NCI-H146 treated with DMSO at 0.1 percent for 48 hours (cell line): ENCODE results near the gene PFKFB1.
"Not testable (repeated sequence)": the region's sequence is repeated elsewhere in the genome, so short reads cannot be mapped to it uniquely, and the experiment has no call there.

Experiments
- DNase-seq: peaks from one replicate; lab custom pipeline; 2025; ENCODE audit not compliant: unreplicated experiment; lab: John Stamatoyannopoulos, UW

The PFKFB1 gene

GRCh38 chrX:54994668-54995351 is 822 bp upstream of the PFKFB1 start:
- DNase-seq = no peak

DNA sequence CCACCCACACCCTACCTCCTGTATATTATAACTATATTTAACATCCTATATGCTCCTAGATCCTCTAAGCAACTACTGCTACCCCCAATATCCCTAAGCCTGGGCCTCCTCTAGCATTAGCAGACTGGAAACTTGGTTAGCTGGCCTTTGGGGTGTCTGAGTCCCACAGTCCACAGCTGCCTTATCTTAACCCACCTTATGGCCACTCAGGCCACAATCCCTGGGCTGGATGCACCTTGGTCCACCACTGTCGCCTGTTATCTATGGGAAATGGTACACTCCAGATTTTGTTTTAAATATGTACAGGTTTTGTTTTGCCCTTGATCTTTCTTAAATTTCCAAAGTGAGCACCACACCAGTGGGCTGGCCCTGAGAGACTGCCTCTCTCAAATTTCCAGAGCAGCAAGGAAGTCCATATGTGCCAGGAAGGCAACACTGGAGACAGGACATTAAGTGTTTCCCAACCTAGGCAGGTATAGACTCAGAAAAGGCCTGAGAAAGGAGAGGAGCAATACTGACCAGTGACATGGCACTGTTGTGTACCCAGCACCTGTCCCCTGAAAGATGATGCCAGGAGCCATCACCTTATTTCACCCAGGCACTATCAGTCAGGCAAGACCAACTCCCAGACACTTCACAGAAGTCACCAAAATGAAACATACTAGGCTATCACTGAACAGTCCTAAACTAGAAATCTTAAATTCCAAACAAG is 921 bp downstream of the PFKFB1 start:
- DNase-seq = no peak

- no peak for DNase-seq
These were observed 2.3 kb downstream of the PFKFB1 start for GRCh38 chrX:54991706-54992105.

DNA sequence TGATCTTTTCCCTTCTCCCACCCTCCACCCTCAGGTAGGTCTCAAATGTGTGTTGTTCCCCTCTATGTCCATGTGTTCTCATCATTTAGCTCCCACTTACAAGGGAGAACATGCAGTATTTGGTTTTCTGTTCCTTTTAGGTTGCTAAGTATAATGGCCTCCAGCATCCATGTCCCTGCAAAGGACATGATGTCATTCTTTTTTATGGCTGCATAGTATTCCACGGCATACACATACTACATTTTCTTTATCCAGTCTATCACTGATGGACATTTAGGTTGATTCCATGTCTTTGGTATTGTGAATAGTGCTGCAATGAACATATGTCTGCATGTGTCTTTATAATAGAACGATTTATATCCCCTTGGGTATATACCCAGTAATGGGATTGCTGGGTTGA is 10.7 kb downstream of the PFKFB1 start:
- not testable (repeated sequence) for DNase-seq

- no peak for DNase-seq
These were observed 13.7 kb downstream of the PFKFB1 start for GRCh38 chrX:54980334-54980733.

GRCh38 chrX:54979432-54979831 is 14.6 kb downstream of the PFKFB1 start:
- DNase-seq = no peak

GRCh38 chrX:54978448-54978847 is 15.5 kb downstream of the PFKFB1 start:
- no peak for DNase-seq

DNA sequence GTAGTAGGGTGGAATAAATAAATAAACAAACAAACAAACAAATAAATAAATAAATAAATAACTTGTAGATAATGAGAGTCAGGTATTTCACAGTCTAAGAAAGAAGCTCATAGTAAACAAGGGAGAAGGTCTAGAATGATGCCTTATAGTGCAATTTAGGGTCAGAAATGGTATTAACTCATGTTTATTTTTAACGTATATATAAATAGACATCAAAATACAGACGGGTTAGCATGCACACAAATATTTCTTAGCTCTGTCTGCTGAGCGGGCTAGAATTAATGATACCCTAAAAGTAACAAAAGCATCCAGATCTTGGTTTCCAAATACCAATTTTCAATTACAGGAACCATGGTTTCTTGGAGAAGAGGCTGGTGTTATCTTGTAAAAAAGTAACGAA is 16.6 kb downstream of the PFKFB1 start:
- DNase-seq = no peak

GRCh38 chrX:54964766-54965497 is 29.1 kb downstream of the PFKFB1 start:
- no peak for DNase-seq

DNA sequence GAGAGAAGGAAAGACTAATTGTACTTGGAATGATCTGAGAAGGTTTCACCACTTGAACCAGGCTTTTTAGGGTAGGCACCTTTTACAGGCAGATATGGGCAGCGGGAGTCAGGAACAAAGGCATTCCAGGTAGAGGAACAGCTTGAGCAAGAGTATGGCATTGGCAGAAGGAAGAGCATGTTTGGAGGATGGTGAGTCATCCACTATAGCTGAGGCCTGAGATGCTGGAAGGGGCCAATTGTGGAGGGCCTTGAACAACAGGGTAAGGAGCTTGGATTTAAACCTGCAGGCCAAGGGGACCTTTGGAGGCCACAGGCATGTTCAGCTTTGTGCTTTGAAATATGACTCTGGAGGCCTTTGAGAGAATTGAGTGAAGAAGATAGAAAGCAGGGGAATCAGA is 32.2 kb downstream of the PFKFB1 start:
- DNase-seq = no peak

- peak; percentile 81 for DNase-seq
These were observed 43.1 kb downstream of the PFKFB1 start for GRCh38 chrX:54950730-54951375.

DNA sequence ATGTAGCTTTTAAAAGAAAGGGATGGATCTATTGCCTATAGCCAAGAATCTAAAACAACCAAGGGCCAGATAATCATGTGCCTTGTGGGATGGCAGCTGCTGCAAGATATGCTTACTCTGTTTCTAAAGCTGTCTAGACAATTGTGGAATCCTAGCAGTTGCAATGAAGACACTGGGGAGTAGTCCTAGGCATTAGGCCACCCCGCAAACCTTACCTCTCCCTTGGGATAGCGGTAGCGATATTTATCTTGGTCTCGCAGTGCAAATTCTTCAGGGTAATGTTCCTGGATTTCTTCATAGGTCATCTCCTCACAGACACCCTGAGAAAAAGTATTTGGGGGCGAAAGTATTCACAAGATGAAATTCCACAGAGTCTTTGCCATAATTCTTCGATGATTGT is 48.8 kb downstream of the PFKFB1 start:
- no peak for DNase-seq

GRCh38 chrX:54944816-54945215 is 49.2 kb downstream of the PFKFB1 start:
- DNase-seq = no peak

- no peak for DNase-seq
These were observed 56.6 kb downstream of the PFKFB1 start for GRCh38 chrX:54937416-54937815.

DNA sequence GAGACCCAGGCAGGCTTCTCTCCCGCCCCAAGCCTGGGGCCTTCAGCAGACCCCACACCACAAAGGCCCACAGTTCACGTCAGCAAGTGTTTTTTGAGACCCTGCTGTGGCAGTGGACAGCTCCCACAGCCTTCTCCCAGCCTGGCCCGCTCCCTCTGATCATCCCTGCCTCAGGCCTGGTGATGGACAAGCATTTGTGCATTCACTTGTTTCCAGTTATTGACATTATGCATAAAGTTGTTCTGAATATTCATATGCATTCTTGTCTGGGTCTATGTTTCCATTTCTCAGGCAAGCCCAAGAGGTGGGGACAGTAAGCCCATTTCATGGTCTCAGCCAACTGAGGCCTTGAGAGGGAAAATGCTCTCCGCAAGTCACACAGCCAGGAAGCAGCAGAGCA is 58.7 kb downstream of the PFKFB1 start:
- no peak for DNase-seq

GRCh38 chrX:54934890-54935289 is 59.1 kb downstream of the PFKFB1 start:
- DNase-seq = no peak

DNA sequence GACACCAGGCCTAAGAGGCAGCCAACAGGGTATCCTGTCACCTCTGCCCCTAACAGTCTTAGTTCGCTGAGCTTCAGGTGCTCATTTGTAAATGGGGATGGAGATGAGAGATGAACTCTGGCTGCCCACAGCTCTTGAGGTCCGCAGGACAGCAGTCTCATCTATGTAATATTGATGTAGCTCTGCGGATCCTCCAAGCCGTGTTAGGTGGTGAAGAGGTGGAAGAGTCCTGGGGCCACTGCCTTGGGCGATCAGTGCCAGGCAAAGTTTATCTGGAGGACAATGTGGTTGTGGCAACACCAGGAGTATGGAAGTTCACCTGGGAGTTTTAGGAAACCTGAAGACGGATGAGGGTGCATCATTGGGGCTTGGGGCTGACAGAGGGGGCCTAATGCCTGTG is 59.9 kb downstream of the PFKFB1 start:
- no peak for DNase-seq

DNA sequence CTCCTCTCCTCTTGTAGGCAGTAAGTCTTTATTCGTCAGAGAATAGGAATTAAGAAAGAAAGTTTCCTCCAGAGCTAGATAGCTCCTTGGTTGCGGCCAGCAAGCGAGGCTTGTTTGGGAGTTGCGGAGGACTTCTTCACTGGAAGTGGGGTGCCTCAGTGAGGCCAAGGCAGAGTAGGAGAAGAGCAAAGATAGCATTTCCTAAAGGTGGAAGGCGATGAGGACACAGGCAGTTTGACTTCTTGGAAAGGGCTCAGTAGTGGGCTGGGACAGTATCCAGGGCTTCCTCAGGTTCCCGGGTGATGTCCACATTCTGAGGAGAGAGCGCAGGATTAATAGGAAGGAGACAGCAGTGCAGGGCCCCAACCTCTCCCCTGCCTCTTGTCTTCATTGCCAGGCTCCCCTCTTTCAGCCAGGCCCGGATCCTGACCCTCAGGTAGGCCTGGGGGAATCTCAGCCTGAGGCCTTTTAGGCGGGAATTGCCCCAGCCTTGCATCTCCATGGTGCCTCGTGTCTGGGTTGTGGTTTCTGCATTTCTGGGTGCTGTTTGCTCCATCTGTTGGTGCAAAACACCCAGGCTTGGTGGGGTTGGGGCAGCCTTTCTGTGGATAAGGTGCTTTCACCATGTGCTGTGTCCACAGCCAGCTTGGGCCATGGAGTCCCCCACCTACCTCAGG is 60.7 kb downstream of the PFKFB1 start:
- DNase-seq = no peak

GRCh38 chrX:54931107-54931506 is 62.9 kb downstream of the PFKFB1 start:
- no peak for DNase-seq

DNA sequence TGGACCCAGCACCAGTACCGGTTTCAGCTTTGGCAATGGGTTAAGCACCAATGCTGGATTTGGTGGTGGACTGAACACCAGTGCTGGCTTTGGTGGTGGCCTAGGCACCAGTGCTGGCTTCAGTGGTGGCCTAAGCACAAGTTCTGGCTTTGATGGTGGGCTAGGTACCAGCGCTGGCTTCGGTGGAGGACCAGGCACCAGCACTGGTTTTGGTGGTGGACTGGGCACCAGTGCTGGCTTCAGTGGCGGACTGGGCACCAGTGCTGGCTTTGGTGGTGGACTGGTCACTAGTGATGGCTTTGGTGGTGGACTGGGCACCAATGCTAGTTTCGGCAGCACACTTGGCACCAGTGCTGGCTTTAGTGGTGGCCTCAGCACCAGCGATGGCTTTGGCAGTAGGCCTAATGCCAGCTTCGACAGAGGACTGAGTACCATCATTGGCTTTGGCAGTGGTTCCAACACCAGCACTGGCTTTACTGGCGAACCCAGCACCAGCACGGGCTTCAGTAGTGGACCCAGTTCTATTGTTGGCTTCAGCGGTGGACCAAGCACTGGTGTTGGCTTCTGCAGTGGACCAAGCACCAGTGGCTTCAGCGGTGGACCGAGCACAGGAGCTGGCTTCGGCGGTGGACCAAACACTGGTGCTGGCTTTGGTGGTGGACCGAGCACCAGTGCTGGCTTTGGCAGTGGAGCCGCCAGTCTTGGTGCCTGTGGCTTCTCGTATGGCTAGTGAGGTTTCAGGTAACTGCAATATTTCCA is 63.5 kb downstream of the PFKFB1 start:
- DNase-seq = no peak
